Stimulated activated CD8-positive, alpha-beta memory T cell treated with anti-CD3 and anti-CD28 coated beads, Interleukin-12 subunit alpha, Interleukin-12 subunit beta, amount 100 ng/mL, for 1 hour (primary cell): Measurements from ENCODE around the gene IL5RA.

ENCODE experiments used
- DNase-seq: peaks from one replicate; pipeline ENCODE4 v3.0.0-alpha.2; 2020; ENCODE audit warnings: low read depth

The IL5RA gene

GRCh38 chr3:3110299-3110630, at the start of gene IL5RA:
TSS of gene IL5RA (minus strand) at chr3:3110374. CDS start at chr3:3104984, 5,390 bp downstream.
- DNase-seq: no peak

GRCh38 chr3:3157484-3157883, 47.3 kb upstream of the IL5RA start:
- no peak for DNase-seq

GRCh38 chr3:3154879-3155610, 44.9 kb upstream of the IL5RA start:
- no peak for DNase-seq

GRCh38 chr3:3151513-3151912, 41.3 kb upstream of the IL5RA start:
- DNase-seq: no peak

DNA sequence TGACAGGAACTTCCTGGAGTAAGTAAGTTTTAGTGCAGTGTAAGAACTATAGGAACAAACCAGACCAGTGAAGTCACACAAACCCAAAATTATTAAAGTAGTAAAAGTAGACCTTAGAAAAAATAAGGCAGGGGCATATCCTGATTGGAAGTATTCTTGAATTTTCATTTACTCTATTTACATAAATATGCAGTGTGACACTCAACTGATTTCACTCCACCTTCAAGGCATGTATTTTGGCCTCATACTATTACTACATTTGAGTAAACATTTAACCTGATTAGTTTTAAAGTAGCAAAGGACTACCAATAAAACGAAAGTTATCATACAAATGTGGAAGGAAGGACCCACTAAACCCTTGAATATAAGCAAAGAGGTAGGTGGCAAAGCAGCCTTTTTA, 39.4 kb upstream of the IL5RA start:
- no peak for DNase-seq

DNA sequence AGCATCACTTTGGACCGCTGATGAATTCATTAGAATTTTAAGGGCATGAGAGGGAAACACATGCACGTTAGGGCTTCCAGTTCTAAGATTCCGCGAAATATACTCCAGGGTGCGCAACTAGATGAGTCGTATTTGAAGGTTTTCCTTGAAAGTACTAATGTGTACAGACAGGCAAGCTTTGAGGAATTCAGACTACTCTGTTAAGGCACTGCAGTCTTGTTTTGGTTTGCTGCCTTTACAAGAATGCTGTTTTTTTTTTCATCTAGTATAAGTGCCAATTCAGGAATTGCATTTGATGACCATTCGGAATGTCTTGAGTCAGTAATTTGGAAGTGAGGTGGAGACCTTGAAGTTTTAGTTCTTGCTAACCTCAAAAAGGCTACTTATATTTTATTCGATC, 35.7 kb upstream of the IL5RA start:
- DNase-seq: no peak

DNA sequence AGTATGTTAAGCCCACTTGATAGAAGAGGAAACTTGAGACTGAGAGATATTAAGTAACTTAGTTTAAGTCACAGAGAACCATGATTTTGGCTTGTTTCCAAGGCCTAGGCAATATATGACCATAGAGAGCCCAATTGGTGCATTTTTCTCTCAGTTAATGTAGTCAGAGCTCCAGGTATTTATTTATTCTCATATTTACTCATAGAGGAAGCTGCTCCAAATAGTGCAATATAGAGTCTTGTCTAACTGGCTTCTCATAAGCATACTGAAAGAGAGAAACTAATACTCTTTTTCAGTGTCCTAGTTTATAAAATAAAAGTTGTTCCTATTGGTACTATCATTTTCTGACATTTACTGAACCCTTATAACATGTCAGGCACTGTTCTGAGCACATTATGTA, 31.8 kb upstream of the IL5RA start:
- DNase-seq: no peak

GRCh38 chr3:3137526-3137925, 27.4 kb upstream of the IL5RA start:
- DNase-seq: no peak

- DNase-seq: no peak
These were observed 24.7 kb upstream of the IL5RA start for GRCh38 chr3:3134750-3135448.

- no peak for DNase-seq
These were observed 23.3 kb upstream of the IL5RA start for GRCh38 chr3:3133500-3133899.

GRCh38 chr3:3129579-3129978, 19.4 kb upstream of the IL5RA start:
- no peak for DNase-seq

DNA sequence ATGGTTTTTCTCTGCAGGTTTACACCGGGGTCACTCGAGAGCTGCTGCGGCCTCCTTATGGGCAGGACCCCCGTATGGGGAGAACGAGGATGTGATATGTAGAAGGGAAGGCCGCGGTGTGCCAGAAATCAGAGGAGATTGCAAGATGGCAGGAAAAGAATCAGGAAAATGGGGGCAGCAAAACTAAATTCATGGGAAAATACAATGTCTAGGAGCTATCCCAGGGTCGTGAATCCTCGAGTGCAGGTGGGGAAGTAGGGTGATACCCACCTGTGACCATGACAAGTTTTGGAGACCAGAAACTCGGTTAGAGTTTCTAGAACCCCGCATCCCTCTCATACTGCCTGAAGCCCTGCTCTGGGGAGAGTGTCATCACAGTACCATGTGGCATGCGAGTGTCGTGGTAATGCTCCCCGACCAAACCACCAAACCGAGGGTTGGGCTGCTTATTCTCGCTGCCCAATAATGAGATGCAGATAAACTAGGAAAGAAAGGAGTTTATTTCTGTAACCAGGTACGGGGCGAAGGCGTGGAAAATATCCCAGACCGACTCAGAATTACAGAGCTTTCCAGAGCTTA, 17.3 kb upstream of the IL5RA start:
- no peak for DNase-seq

DNA sequence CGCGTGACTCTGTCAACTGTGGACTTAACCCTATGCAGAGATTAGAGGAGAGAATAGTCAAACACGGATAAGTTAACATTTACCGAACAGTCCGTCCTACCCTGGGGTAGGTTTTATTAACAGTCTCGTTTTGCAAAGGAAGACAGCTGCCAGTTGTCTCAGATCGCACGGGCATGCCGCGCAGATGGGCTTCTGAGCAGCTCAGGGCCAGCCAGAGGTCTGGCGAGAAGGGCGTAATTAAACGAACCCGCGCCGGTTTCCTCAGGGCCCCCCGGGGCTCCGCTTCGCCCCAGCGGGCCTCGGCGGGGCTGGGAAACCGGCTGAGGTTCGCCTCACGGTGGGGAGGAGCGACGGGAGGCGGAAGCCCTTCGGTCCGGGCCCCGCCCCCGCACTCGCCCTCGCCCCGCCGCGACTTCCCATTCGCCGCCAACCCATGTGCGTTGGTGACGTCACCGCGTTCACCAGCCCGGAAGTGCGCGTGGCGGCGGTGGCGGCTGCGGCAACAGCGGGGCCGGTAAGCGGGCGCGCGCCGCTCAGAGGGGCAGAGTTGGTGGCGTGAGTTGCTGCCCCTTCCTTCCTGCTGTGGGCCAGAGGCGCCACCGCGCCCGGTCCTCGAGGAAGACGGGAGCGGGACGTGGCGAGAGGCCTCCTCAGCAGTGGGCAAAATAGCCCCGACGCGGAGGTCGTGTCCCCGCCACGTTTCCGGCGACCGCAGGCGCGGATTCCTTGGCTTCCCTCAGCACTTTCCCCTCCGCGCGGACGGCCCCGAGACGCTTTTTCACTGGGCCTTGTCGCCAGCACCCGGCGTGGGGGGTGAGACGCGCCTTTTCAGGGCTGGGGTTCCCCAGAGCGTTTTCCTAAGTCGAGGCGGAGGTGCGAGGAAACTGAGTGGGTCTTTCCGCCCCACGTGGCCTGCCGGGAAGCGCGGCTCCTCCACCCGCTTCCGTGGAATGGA, 16.6 kb upstream of the IL5RA start, which contains the start of gene TRNT1:
TRNT1 (plus strand) TSS at position 464 of the 955 bp plus-strand sequence. CDS start 2,101 bp downstream, outside the sequence.
- peak; percentile 95 for DNase-seq

- DNase-seq: no peak
These were observed 15.8 kb upstream of the IL5RA start for GRCh38 chr3:3125977-3126376.

DNA sequence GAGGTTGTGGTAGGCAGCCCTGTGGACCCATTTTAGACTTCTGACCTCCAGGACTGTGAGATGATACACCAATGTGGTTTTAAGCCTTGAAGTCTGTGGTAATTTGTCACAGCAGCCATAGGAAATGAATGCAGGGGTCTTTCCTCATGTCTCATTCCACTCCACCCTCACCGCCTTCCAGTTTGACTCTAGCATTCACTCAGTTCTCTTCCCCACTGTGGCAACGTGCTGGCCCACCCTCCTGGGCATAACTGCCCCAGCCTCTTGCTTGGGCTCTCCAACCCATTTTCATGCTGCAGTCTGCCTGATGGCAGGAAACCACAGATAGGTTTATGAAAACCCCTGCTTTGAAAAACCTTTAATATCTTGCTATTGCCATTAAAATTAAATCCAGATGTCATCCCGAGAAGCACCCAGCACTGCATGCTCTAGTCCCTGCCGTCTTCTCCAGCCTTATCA, 9.2 kb upstream of the IL5RA start:
- no peak for DNase-seq

GRCh38 chr3:3117651-3118050, 7.5 kb upstream of the IL5RA start:
- no peak for DNase-seq

GRCh38 chr3:3113042-3113709, 3.0 kb upstream of the IL5RA start:
- no peak for DNase-seq

DNA sequence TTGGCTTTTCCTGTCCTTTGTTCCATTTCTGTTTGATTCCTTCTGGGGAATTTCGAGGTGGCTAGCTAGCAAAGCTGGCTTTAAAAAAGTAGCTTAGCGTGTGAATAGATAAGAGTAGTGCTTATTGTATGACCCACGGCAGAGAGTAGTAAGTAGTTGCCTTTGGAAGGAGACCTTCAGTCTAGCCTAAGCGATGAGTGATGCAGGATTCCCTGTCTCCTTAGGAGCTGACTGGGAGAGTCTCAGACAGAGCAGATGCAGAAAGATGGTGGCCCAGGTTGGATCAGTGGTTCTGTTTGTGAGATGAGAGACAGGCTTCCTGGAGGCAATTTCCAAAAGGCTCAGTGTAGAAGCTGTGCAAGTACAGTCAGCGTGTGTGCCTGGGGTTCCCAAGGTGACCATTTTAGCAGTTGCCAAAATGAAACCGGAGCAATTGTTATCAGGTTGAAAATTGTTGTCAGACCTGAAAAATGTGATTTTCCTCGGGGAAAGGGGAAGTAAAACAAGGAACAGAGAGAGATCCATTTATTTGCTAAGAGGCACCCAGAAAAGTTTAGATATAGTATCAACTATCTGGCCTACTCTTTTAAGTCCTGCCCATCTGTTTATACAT, 681 bp upstream of the IL5RA start:
- no peak for DNase-seq

DNA sequence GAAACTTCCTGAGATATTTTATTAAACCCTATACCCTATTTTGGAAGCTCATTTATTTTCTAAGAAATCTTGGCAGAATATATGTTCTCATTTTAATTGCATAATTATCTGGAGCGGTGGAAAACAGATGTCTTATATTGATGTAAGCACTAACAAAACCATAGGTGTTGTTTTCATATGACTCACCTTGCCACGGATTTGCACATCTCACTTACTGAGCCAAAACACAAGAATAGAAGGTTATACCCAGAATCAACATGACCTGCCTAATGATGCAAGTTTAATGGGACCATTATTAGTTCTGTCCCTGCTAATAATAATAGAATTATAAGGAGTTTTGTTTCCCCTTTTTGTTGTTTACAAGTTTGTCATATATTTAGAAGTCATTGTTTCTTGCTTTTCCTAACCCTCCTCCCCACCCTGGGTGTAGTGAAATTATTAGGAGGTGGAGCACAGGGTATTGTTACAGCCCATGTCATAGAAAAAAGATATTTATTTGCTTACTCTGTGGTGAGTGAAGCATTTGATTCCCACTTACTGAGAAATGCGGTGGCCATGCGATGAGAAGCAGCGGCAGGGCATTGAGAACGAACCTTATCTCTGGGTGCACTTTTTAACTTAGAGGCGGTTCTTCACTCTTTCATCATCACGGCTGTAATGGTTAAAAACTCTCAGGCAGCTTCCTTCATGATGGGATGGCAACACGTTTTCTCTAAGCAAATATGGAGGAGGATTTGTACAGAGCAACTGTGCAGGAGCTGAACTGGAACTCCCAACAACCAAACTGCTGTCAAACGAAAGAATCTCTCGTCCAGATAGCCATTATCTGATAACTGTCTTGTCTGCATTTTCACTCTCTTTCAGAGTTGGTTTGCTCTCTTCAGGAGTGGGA, 521 bp downstream of the IL5RA start:
- DNase-seq: no peak

GRCh38 chr3:3107858-3108257, 2.3 kb downstream of the IL5RA start:
- DNase-seq: no peak
